Middle frontal gyrus (tissue), 1 donor: ENCODE data around the gene CGREF1.
A peak's percentile ranks its signal among the peaks of the same experiment; 100 is the strongest.
"Not testable (repeated sequence)": the region's sequence is repeated elsewhere in the genome, so short reads cannot be mapped to it uniquely, and the experiment has no call there.

ENCODE experiments used
- DNase-seq: peaks from one replicate; pipeline ENCODE4 v3.0.0-alpha.2; 2015; ENCODE audit warnings: low spot score; ENCODE audit errors: extremely low spot score

The CGREF1 gene

DNA sequence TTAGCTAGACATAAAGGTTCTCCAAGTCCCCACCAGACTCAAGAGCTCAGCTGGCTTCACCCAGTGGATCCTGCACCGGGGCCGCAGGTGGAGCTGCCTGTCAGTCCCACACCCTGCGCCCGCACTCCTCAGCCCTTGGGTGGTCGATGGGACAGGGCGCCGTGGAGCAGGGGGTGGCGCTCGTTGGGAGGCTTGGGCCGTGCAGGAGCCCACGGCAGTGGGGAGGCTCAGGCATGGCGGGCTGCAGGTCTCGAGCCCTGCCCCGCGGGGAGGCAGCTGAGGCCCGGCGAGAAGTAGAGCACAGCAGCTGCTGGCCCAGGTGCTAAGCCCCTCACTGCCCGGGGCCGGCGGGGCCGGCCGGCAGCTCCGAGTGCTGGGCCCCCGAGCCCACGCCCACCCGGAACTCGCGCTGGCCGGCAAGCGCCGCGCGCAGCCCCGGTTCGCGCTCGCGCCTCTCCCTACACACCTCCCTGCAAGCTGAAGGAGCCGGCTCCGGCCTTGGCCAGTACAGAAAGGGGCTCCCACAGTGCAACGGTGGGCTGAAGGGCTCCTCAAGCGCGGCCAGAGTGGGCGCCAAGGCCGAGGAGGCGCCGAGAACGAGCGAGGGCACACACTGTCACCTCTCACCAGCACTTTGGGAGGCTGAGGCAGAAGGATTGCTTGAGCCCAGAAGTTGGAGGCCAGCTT is 7.4 kb downstream of the CGREF1 start:
- DNase-seq, result not testable (repeated sequence)

DNA sequence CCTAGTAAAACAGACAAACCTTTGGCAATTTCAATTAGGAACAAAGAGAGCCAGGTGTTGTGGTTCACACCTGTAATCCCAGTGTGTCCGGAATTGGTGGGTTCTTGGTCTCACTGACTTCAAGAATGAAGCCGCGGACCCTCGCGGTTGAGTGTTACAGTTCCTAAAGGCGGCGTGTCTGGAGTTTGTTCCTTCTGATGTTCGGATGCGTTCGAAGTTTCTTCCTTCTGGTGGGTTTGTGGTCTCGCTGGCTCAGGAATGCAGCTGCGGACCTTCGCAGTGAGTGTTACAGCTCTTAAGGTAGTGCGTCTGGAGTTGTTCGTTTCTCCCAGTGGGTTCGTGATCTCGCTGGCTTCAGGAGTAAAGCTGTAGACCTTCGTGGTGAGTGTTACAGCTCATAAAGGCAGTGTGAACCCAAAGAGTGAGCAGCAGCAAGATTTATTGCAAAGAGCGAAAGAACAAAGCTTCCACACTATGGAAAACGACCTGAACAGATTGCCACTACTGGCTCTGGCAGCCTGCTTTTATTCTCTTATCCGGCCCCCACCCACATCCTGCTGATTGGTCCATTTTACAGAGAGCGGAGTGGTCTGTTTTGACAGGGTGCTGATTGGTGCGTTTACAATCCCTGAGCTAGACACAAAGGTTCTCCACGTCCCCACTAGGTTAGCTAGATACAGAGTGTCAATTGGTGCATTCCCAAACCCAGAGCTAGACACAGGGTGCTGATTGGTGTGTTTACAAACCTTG is 8.2 kb downstream of the CGREF1 start:
- DNase-seq, result not testable (repeated sequence)

DNA sequence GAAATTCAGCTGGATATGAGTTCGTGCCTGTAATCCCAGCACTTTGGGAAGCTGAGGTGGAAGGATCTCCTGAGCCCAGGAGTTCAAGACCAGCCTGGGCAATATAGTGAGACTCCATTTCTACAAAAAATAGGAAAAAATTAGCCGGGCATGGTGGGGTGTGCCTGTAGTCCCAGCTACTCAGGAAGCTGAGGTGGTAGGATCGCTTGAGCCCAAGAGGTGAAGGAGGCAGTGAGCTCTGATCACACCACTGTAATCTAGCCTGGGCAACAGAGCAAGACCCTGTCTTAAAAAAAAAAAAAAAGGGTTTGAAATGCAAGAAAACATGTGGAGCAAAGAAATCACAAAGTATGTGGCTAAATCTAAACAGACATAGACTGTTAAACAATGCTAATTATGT is 9.8 kb downstream of the CGREF1 start:
- DNase-seq, result no peak

DNA sequence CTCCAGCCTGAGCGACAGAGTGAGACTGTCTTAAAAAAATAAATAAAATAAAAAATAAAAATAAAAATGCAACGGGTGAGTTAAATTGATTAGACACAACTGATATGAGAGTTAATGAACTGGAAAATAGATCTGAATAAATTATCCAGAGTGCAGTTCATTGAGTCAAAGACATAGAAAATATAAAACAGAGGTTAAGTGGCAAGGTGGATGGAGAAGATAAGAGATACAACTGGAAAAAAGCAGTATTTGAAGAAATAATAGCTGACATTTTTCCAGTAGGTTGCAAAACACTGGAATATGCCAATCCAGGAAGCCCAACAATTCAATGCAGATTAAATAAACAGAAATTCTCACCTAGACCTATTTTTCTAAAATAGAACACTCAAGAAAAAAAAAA is 10.7 kb downstream of the CGREF1 start:
- DNase-seq, result no peak

DNA sequence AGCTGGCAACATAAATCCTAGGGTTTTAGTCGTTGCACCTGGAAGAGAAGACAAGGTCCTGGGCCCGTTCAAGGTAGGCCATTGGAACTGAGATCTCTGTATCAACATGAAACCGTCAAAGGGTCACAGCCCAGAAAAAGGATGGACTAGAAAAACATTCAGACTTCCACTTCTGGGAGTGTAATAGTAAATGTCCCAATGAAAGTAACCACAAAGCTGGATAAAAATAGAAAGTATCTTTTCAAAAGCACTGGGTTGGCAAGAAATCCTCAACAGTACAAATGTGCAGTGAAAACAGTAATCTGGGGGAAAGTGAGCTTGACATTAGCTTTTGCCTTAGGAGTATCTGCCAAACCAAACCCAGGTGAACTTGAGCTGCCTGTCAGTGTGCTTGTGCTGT is 12.9 kb downstream of the CGREF1 start:
- no peak for DNase-seq

DNA sequence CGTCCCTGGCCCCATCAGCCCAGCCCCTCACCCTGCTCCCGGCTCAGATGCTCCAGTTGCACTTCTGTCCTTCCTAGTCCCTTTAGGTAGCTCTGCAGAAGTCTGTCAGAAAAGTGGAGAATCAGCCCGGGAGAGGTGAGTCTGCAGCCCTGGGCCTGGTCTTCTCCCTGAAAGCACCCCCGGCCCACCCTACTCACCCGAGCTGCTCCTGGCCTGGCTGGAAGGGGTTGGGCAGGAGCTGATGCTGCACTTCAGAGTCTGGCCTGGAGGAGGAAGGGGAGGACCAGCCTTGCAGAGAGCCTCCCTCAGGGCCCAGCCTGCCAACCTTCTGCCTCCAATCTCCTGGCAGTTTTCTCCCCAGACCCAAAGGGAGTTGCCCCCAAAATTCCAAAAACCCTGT is 16.6 kb downstream of the CGREF1 start:
- DNase-seq, result no peak

DNA sequence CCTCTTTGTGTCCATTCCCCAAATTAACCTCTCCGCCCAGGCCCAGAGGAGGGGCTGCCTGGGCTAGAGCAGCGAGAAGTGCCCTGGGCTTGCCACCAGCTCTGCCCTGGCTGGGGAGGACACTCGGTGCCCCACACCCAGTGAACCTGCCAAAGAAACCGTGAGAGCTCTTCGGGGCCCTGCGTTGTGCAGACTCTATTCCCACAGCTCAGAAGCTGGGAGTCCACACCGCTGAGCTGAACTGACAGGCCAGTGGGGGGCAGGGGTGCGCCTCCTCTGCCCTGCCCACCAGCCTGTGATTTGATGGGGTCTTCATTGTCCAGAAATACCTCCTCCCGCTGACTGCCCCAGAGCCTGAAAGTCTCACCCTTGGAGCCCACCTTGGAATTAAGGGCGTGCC is 18.9 kb downstream of the CGREF1 start:
- DNase-seq, result no peak

DNA sequence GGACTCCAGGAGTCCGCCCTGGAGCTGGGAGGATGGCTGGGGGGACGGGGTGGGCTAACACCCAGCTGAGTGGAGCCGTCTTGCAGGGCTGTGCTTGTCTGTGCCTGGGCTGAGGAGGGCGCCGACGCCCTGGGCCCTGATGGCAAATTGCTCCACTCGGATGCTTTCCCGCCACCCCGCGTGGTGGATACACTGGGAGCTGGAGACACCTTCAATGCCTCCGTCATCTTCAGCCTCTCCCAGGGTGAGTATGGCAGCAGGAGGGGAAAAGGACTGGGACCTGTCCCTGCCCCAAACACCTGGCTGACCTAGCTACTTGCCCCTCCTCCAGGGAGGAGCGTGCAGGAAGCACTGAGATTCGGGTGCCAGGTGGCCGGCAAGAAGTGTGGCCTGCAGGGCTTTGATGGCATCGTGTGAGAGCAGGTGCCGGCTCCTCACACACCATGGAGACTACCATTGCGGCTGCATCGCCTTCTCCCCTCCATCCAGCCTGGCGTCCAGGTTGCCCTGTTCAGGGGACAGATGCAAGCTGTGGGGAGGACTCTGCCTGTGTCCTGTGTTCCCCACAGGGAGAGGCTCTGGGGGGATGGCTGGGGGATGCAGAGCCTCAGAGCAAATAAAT is 19.5 kb downstream of the CGREF1 start:
- DNase-seq, result no peak

DNA sequence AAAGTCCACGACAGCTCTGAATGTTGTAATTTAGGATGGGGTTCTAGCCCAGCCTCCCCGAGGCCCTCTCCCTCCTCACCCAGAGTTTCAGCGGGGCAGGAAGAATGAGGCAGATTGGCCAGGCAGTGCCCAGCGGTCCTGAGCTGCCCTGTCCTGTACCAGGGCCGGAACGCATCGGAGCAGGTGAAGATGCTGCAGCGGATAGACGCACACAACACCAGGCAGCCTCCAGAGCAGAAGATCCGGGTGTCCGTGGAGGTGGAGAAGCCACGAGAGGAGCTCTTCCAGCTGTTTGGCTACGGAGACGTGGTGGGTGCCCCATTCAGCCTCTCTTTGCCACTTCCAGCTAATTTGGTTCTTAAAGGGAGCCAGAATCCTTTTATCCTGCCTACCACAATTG is 21.6 kb downstream of the CGREF1 start:
- no peak for DNase-seq

DNA sequence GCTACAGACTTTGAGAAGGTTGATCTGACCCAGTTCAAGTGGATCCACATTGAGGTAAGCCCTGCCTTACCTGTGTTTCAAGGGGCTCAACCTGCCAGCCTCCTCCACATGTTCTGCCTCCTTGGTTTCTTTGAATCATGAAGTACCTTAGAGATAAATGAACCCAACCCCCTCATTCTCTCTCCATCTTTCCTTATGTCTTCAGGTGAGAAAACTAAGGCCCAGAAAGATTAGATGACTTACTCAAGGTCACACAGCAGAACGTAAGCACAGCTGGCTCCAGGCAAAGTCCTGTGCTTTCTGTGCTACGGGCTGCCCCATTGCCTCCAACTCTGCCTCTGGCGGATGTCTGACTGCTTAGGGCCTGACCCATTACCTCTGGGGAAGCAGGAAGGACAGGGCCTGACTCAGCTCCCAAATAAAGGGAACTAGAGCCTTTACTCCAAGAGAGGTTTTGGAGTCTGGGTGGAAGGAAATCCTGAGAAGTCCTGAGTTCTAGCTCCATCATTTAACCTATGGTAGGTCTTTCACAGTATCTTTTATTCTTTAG is 22.1 kb downstream of the CGREF1 start:
- DNase-seq, result no peak

DNA sequence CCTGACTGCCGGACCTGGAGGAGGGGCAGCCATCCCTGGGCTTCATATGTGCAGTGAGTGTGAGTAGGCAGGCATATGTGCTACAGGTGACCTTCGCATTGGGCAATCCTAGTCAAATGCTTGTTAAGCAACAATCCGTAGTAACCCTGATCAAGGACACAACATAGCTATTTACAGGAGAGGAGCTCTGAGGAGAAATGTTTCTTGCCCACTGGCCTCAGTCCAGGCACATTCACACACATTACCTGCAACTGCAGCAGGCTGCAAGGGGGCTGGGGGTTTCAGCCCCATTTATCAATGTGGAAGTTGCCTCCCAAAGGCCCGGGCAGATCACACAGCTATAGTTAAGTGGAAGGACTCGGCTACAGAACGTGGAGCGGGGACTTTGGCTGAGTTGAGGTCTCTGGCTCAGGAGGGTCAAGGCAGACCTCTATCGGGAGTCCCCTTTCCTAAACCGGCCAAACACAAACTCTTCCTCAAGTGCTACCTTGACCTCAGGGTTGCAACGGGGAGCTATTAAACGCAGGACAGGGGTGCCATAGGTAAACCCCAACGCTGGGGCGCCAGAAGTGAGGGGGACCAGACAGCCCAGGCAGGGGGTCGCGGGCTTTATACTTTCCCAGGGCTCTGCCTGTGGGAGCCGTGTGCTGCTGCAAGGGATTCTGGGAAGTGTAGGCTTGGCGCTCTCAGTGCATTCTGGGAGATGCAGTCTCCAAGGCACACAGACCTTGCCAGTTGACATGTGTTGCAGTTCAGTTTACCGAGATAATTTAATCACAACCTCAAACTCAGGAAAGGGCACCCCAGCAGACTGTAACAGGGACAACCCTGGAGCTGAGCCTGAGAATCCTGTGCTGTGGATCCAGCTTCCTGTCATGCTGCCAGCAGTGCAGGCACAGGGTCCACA is 22.9 kb downstream of the CGREF1 start:
- peak; percentile 61 for DNase-seq

DNA sequence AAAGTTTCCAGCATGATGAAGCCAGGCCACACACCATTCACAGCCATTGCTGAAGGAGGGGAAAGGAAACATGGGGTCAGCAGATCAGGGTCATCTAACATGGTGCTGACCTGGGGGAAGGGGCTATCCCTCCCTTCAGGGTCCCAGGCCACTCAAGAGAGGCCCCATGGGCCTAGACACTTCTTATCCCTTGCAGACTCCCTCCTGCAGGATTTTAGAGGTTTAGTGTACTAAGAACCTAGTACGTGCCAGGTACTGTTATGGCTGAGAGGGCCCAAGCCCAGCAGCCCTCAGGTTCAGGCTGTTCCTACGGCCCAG is 23.5 kb downstream of the CGREF1 start:
- DNase-seq, result no peak

DNA sequence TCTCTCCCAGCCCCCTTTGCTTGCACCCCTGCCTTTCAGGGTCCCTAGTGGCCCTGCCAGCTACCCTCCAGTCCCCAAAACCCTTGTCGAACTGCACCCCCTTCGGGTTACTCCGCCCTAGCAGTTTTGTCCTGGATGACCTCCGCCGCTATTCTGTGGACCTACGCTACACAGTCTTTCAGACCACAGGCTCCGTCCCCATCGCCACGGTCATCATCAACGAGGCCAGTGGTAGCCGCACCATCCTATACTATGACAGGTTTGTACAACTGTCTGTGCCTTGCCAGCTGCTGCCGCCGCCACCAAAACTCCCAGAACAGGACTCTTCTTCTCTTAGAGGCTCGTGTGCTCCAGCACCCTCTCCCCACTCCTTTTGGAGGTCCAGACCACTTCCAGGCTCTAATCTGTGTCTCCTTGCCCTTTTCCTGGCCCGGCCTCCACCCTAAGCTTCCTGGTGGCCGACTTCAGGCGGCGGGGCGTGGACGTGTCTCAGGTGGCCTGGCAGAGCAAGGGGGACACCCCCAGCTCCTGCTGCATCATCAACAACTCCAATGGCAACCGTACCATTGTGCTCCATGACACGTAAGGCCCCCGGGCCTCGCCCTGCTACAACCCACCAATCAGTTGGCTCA is 24.5 kb downstream of the CGREF1 start:
- no peak for DNase-seq

DNA sequence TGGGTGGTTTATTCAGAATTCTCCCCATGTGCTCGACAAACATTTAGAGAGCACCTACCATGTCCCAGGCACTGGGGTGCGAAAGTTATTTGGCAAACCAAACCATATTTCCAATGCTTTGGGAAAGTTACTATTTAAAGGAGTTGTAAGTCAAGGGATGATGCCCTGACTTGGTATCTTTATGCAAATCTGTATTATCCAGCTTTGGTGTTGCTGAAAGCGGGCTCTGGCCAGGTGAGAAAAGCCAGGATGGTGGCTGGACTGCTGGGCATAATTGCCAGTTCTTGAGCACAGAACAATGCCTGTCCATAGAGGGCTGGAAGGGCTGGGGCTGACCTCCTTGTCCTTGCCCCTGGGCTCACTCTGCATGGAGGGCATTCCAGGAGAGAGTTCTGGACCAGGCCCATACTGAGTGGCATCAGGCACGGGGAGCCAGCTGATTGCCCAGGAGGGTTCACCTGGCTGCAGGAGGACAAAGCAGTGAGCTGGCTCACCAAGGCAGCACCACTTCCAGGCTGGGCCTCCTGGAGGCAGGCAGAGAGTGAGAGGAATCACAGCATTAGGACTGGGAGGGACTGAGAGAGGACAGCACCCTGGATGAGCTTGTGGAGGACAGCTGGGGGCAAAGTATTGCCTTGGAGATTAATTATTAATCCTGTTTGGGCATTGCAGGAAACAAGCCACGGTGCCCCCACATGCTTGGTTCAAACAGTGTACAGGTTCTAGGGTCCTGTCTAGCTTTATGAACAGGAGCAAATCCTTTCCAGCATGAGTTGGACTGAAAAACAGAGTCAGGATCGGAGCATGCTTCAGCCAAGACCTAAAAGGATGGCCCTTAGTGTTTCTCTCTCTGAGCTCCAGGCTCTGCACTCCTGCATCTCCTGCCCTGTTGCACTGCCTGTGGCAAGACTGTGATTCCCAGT is 25.2 kb downstream of the CGREF1 start:
- no peak for DNase-seq

DNA sequence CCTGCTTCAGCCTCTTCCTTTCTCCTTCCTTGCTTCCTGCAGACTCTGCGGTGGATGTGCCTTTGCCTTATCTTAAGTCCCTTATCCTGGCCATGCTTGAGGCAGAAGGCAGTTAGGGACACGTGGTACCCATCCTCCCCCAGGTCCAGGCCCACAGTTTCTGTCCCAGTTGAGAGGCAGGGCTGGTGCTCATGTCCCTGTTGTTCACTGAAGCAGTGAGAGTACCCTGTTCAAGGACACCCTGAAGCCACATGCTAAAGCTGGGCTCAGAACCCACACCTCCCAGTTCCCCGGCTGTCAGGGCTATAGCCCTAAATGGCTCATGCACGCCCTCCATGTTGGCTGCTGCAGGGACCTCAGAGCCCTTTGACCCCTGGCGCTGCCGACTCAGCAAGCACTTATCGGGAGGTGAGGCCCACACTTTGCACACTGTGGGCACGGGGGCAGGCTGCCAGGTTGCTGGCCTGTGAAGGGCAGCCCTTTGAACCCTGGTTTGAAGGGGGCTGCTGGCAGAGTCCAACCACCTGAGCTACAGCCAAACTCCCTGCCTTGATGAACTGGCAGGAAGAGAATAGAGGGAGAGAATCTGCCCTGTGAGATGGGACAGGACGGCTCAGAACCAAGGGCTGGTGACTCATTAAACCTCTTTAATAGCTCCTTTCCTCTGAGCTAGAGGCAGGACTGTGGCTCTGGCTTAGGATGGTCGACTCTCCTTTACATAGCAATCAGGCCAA is 26.1 kb downstream of the CGREF1 start:
- DNase-seq, result no peak

DNA sequence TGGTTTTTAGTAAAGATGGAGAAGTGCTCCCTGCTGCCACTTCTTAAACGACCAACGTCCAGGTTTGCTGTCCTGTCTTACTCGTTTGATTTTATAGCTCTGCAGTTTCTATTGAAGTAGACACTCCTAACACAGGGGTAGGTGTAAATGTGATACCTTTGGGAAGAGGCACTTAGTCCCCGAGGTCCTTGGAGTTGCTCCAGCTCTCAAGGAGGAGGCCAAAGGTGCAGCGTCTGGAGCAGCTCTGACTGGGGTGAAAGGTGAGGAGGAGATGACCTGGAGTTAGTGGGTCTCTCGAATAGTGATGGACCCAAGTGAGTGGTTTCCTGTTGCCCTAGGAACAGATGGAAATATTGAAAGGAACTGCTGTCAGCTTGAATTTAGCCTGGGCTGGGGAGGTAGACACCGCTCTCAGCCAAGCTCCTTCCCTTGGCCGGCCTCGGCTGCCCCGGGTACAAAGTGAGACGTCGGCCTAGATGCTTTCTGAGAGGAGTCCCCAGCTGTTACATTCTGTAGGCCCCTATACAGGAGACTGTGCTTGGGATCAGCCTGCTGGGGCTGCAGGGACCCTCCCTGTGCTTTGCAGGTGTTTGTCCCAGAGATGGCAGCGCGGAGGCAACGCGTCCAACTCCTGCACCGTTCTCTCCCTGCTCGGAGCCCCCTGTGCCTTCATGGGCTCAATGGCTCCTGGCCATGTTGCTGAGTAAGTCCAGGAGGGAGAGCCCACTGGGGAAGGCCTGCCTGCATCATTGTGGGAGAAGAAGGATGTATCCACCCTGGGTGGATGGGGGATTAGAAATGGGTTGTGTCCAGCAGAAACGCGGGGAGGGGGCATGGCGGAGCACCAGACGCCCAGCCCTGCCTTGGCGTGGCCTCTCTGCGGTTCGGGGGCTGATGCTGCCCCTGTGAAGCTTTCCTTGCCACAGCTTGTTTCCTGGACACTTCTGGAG is 26.9 kb downstream of the CGREF1 start:
- DNase-seq, result no peak

DNA sequence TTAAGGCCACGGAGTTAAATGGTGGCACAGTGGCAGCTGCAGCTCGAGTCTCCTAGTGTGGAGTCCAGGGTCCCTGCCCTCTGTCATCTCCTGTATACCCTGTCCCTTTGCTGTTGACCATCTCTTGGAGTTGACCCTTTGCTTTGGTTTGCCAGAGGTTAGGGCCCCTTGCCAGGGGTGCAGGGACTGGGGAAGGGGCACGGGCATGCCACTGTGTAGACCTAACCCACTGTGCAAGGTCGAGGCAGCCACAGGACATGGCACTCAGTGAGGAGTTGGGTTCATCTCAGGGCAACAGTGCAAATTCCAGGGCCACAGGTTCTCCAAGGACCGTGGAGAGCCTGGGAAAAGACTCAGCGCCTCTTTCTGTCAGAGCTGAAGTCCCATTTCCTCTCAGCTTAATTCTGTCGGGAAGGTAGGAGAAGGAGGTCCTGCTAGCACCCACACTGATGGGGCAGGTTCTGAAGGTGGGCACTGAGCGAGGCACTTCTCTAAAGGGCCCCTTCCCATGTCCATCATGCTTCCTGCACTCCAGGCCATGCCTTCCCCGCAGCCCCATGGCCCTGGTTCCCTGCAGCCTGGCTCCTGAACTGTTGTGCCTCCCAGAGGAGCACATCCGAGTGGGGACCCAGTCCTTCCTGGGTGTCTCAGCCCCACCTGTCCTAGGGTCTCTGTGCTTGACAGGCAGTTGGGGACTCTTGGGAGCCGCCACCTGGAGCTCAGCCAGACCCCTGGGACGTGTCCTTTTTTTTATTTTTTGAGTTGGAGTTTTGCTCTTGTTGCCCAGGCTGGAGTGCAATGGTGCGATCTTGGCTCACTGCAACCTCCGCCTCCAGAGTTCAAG is 29.6 kb downstream of the CGREF1 start:
- DNase-seq, result no peak
